ENCODE results near the gene HFM1.

HFM1 gene

GRCh38 chr1:91314643-91315042 lies 90.0 kb downstream of the HFM1 start:
- H3K4me3 ChIP-seq (replicated peaks; ENCODE audit: insufficient read depth, low read length) = no peak overlapping the region
- TF ChIP-seq SPI1 (IDR thresholded peaks at IDR 0.05; ENCODE audit: borderline replicate concordance, low read depth) (no peak), POLR2AphosphoS5 (IDR thresholded peaks at IDR 0.05; ENCODE audit: low read depth) (no peak), GABPA (IDR thresholded peaks at IDR 0.05; ENCODE audit: low read depth) (no peak)
- TF ChIP-seq, protein P1, sequence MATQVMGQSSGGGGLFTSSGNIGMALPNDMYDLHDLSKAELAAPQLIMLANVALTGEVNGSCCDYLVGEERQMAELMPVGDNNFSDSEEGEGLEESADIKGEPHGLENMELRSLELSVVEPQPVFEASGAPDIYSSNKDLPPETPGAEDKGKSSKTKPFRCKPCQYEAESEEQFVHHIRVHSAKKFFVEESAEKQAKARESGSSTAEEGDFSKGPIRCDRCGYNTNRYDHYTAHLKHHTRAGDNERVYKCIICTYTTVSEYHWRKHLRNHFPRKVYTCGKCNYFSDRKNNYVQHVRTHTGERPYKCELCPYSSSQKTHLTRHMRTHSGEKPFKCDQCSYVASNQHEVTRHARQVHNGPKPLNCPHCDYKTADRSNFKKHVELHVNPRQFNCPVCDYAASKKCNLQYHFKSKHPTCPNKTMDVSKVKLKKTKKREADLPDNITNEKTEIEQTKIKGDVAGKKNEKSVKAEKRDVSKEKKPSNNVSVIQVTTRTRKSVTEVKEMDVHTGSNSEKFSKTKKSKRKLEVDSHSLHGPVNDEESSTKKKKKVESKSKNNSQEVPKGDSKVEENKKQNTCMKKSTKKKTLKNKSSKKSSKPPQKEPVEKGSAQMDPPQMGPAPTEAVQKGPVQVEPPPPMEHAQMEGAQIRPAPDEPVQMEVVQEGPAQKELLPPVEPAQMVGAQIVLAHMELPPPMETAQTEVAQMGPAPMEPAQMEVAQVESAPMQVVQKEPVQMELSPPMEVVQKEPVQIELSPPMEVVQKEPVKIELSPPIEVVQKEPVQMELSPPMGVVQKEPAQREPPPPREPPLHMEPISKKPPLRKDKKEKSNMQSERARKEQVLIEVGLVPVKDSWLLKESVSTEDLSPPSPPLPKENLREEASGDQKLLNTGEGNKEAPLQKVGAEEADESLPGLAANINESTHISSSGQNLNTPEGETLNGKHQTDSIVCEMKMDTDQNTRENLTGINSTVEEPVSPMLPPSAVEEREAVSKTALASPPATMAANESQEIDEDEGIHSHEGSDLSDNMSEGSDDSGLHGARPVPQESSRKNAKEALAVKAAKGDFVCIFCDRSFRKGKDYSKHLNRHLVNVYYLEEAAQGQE (IDR thresholded peaks at IDR 0.05; ENCODE audit: insufficient replicate concordance, low read depth) = no peak
- TF ChIP-seq, protein P2, sequence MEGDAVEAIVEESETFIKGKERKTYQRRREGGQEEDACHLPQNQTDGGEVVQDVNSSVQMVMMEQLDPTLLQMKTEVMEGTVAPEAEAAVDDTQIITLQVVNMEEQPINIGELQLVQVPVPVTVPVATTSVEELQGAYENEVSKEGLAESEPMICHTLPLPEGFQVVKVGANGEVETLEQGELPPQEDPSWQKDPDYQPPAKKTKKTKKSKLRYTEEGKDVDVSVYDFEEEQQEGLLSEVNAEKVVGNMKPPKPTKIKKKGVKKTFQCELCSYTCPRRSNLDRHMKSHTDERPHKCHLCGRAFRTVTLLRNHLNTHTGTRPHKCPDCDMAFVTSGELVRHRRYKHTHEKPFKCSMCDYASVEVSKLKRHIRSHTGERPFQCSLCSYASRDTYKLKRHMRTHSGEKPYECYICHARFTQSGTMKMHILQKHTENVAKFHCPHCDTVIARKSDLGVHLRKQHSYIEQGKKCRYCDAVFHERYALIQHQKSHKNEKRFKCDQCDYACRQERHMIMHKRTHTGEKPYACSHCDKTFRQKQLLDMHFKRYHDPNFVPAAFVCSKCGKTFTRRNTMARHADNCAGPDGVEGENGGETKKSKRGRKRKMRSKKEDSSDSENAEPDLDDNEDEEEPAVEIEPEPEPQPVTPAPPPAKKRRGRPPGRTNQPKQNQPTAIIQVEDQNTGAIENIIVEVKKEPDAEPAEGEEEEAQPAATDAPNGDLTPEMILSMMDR (IDR thresholded peaks at IDR 0.05; ENCODE audit: insufficient read depth, low read length) = no peak
- H3K27me3 ChIP-seq (ENCODE audit: insufficient read depth, poor library complexity, severe bottlenecking) = no peaks in the 10 kb centered on the region
- no peak for DNase-seq (ENCODE audit: low read depth in 1 of 2, low spot score in 1 of 2)
- no peak overlapping the region for H3K27ac ChIP-seq (replicated peaks)

- Histone ChIP-seq H3K27ac (replicated peaks) (no peak overlapping the region), H3K27me3 (ENCODE audit: insufficient read depth, poor library complexity, severe bottlenecking) (no peaks in the 10 kb centered on the region), H3K4me3 (replicated peaks; ENCODE audit: insufficient read depth, low read length) (no peak overlapping the region)
- DNase-seq (ENCODE audit: low read depth in 1 of 2, low spot score in 1 of 2) = no peak
- TF ChIP-seq, protein P1 (IDR thresholded peaks at IDR 0.05; ENCODE audit: insufficient replicate concordance, low read depth) = no peak
- TF ChIP-seq POLR2AphosphoS5 (IDR thresholded peaks at IDR 0.05; ENCODE audit: low read depth) = no peak
- TF ChIP-seq, protein P2 (IDR thresholded peaks at IDR 0.05; ENCODE audit: insufficient read depth, low read length) = no peak
- no peak for TF ChIP-seq GABPA (IDR thresholded peaks at IDR 0.05; ENCODE audit: low read depth)
- no peak for TF ChIP-seq SPI1 (IDR thresholded peaks at IDR 0.05; ENCODE audit: borderline replicate concordance, low read depth)
Measured at GRCh38 chr1:91311672-91312071, 93.0 kb downstream of the HFM1 start.

- no peak for DNase-seq (ENCODE audit: low read depth in 1 of 2, low spot score in 1 of 2)
- TF ChIP-seq GABPA (IDR thresholded peaks at IDR 0.05; ENCODE audit: low read depth) = no peak
- TF ChIP-seq, protein P1 (IDR thresholded peaks at IDR 0.05; ENCODE audit: insufficient replicate concordance, low read depth) = no peak
- TF ChIP-seq, protein P2 (IDR thresholded peaks at IDR 0.05; ENCODE audit: insufficient read depth, low read length) = no peak
- no peak for TF ChIP-seq SPI1 (IDR thresholded peaks at IDR 0.05; ENCODE audit: borderline replicate concordance, low read depth)
- TF ChIP-seq POLR2AphosphoS5 (IDR thresholded peaks at IDR 0.05; ENCODE audit: low read depth) = no peak
- H3K27me3 ChIP-seq (ENCODE audit: insufficient read depth, poor library complexity, severe bottlenecking) = no peaks in the 10 kb centered on the region
- H3K27ac ChIP-seq (replicated peaks) = no peak overlapping the region
- H3K4me3 ChIP-seq (replicated peaks; ENCODE audit: insufficient read depth, low read length) = no peak overlapping the region
Measured at GRCh38 chr1:91308544-91308943, 96.1 kb downstream of the HFM1 start.
